PC-9 (cell line): ENCODE data around the gene IQCH. TPM values are rescaled to one million over a fixed set of nuclear protein-coding genes. Genes with fewer than 3 reads are reported as not detected.

Experiments used
- BruUV-seq: library from RNA; stranded (reverse); fragments of 400-500 nt; replicated peaks from 2 replicates; lab custom pipeline; 2021; lab: Mats Ljungman, UMichigan
- CTCF ChIA-PET: fragments of 300-600 bp; sonication (Branson Sonifier 250); formaldehyde crosslinking; loops from one replicate; lab custom pipeline; 2022; ENCODE audit warnings: antibody characterized with exemption; lab: Charles Lee
- POLR2A ChIA-PET: fragments of 300-600 bp; sonication (Branson Sonifier 250); formaldehyde crosslinking; loops from one replicate; lab custom pipeline; 2022; ENCODE audit warnings: antibody characterized with exemption; ENCODE audit not compliant: unreplicated experiment; lab: Charles Lee
- DNase-seq, 2 experiments: peaks; one replicate each; pipeline versions ENCODE4 v3.0.0 to v3.0.0-alpha.2; 2015 to 2022; ENCODE audit warnings: mixed read lengths in 1 of 2
- H2AFZ ChIP-seq: fragments of 200-600 bp; sonication (generic); 2 replicates; pipeline ENCODE4 v1.8.1; 2017; ENCODE audit warnings: antibody characterized with exemption
- H3F3A ChIP-seq: fragments of 200-600 bp; sonication (generic); 2 replicates; pipeline ENCODE4 v1.8.1; 2017; ENCODE audit warnings: antibody characterized with exemption, mild to moderate bottlenecking, low read depth; ENCODE audit not compliant: insufficient read depth
- H3K27ac ChIP-seq: fragments of 200-600 bp; sonication (generic); 2 replicates; pipeline ENCODE4 v1.6.1; 2016; ENCODE audit warnings: mixed run types
- H3K27me3 ChIP-seq: fragments of 200-600 bp; sonication (generic); 2 replicates; pipeline ENCODE4 v1.6.1; 2016; ENCODE audit warnings: low read depth, mixed run types; ENCODE audit not compliant: insufficient read depth
- H3K36me3 ChIP-seq: fragments of 200-600 bp; sonication (generic); 2 replicates; pipeline ENCODE4 v1.6.1; 2016; ENCODE audit warnings: low read depth, mixed run types
- H3K4me1 ChIP-seq: fragments of 200-600 bp; sonication (generic); replicated peaks from 2 replicates; pipeline ENCODE4 v1.6.1; 2016; ENCODE audit warnings: mixed run types; ENCODE audit not compliant: insufficient read depth
- H3K4me2 ChIP-seq: fragments of 200-600 bp; sonication (generic); 2 replicates; pipeline ENCODE4 v1.6.1; 2017; ENCODE audit warnings: mixed run types
- H3K4me3 ChIP-seq: fragments of 200-600 bp; sonication (generic); 2 replicates; pipeline ENCODE4 v1.6.1; 2016; ENCODE audit warnings: mixed run types
- H3K79me2 ChIP-seq: fragments of 200-600 bp; sonication (generic); 2 replicates; pipeline ENCODE4 v1.6.1; 2017; ENCODE audit warnings: low read depth, mixed run types
- H3K9me2 ChIP-seq: fragments of 200-600 bp; sonication (generic); 2 replicates; pipeline ENCODE4 v1.8.1; 2017; ENCODE audit warnings: mild to moderate bottlenecking; ENCODE audit not compliant: insufficient read depth
- H3K9me3 ChIP-seq: fragments of 200-600 bp; sonication (generic); 2 replicates; pipeline ENCODE4 v1.8.1; 2016; ENCODE audit warnings: low read depth; ENCODE audit not compliant: insufficient read depth
- H4K20me1 ChIP-seq: fragments of 200-600 bp; sonication (generic); 2 replicates; pipeline ENCODE4 v1.8.1; 2017; ENCODE audit not compliant: insufficient read depth
- CTCF ChIP-seq: fragments of 200-600 bp; sonication (generic); conservative IDR thresholded peaks from 2 replicates; pipeline ENCODE4 v1.6.1; 2017; ENCODE audit warnings: mixed run types, antibody characterized with exemption, mild to moderate bottlenecking, moderate library complexity
- EZH2 ChIP-seq: fragments of 200-600 bp; sonication (generic); IDR thresholded peaks from 2 replicates; pipeline ENCODE4 v1.8.0; 2017; ENCODE audit warnings: antibody characterized with exemption, low read depth
- intact Hi-C: fragments of 100-400 bp; cut with micrococcal nuclease; formaldehyde crosslinking; loops from one replicate; pipeline ENCODE4 v1.10.0; 2022; ENCODE audit not compliant: unreplicated experiment
- total RNA-seq: library from RNA; stranded (reverse); gene quantifications from 2 replicates; pipeline ENCODE4 v1.2.3, GENCODE V29; 2021

The IQCH gene
- total RNA-seq, 1 experiment from 2014 or later = 7.5 TPM

DNA sequence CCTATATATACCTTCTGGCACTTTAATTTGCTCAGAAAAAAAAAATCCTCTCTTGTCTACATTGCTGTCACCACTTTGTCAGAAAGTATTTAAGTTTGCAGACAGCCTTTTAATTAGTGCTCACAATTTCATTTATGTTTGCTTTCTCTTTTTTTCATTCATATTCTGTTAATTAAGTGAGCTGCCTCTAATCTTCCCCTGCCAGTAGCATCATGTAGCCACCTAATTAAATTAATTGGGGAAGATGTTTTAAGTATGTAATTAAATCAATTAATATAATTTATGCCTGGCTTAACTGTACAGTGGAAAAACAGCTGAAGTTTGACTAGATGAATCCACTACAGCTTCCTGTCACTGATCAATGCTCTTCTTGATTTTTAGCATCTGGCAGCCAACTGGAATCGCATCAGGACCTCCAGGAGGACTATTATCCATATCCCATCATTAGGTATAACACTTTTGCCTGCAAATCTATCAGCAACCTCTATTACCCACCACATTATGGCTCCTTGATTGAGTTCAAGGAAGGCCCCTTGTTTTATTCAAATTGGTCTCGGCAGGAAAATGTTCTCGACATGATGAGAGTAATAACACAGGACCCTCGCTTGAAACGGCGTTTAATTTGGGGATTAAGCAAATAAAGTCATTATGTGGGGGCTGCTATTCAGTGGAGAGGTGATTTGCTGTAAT lies 118.5 kb downstream of the IQCH start:
- Histone ChIP-seq H4K20me1 (no peaks in the 10 kb centered on the region), H3K27ac (no peak overlapping the region), H3F3A (no peaks in the 10 kb centered on the region), H3K9me3 (no peaks in the 10 kb centered on the region), H3K36me3 (no peaks in the 10 kb centered on the region), H3K27me3 (no peaks in the 10 kb centered on the region), H3K4me2 (no peak overlapping the region), H3K9me2 (no peaks in the 10 kb centered on the region), H2AFZ (no peak overlapping the region), H3K79me2 (no peaks in the 10 kb centered on the region), H3K4me1 (no peaks in the 10 kb centered on the region), H3K4me3 (no peak overlapping the region)
- POLR2A ChIA-PET = interaction anchor here (0.6 kb wide), 2 partner anchors 517 to 847 kb away, joined by 4 to 7 read pairs; no protein-coding TSS in a partner anchor
- TF ChIP-seq EZH2 = no peak
- no peak for TF ChIP-seq CTCF
- no TSS peak for BruUV-seq
- intact Hi-C loops = no loop called here
- CTCF ChIA-PET = no interaction called here
- no peak for DNase-seq

GRCh38 chr15:67373971-67374370 lies 119.4 kb downstream of the IQCH start:
- intact Hi-C loops = no loop called here

DNA sequence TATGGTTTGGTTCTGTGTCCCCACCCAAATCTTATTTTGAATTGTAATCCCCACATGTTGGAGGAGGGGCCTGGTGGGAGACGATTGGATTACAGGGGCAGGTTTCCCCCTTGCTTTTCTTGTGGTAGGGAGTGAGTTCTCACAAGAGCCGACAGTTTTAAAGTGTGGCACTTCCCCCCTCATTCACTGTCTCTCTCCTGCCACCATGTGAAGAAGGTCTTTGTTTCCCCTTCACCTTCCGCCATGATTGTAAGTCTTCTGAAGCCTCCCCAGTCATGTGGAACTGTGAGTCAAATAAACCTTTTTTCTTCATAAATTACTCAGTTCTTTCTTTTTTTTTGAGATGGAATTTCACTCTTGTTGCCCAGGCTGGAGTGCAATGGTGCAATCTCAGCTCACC lies 124.9 kb downstream of the IQCH start:
- no peaks in the 10 kb centered on the region for H3K9me3 ChIP-seq
- ChIA-PET CTCF (no interaction called here), POLR2A (no interaction called here)
- no peaks in the 10 kb centered on the region for H4K20me1 ChIP-seq
- DNase-seq = no peak
- H3F3A ChIP-seq = no peaks in the 10 kb centered on the region
- no peaks in the 10 kb centered on the region for H3K4me1 ChIP-seq
- BruUV-seq = no TSS peak
- no peak overlapping the region for H2AFZ ChIP-seq
- H3K79me2 ChIP-seq = no peaks in the 10 kb centered on the region
- H3K36me3 ChIP-seq = no peaks in the 10 kb centered on the region
- no peak overlapping the region for H3K27ac ChIP-seq
- intact Hi-C loops = no loop called here
- no peak overlapping the region for H3K4me2 ChIP-seq
- TF ChIP-seq EZH2 (no peak), CTCF (no peak)
- no peak overlapping the region for H3K4me3 ChIP-seq
- no peaks in the 10 kb centered on the region for H3K27me3 ChIP-seq
- H3K9me2 ChIP-seq = no peaks in the 10 kb centered on the region

More at GRCh38 chr15:67373971-67374370, 119.4 kb downstream of the IQCH start:
- BruUV-seq = no TSS peak
- no peak for DNase-seq
- ChIA-PET CTCF (no interaction called here), POLR2A (interaction anchor here (0.6 to 0.7 kb wide), 2 partner anchors 49 to 156 kb away, joined by 3 to 4 read pairs; no protein-coding TSS in a partner anchor)
- Histone ChIP-seq H3K4me2 (no peak overlapping the region), H3F3A (no peaks in the 10 kb centered on the region), H3K27me3 (no peaks in the 10 kb centered on the region), H3K9me2 (no peaks in the 10 kb centered on the region), H4K20me1 (no peaks in the 10 kb centered on the region), H3K27ac (no peak overlapping the region), H3K4me1 (no peaks in the 10 kb centered on the region), H2AFZ (no peak overlapping the region), H3K9me3 (no peaks in the 10 kb centered on the region), H3K79me2 (no peaks in the 10 kb centered on the region), H3K4me3 (no peak overlapping the region), H3K36me3 (no peaks in the 10 kb centered on the region)
- TF ChIP-seq CTCF = no peak
